H9 (cell line): Measurements from ENCODE around the gene PAGE2. TPM values are rescaled to one million over a fixed set of nuclear protein-coding genes. Genes with fewer than 3 reads are reported as not detected.

Source experiments
- DNase-seq: peaks from one replicate; pipeline ENCODE4 v3.0.0-alpha.2; 2017
- H2AFZ ChIP-seq: one replicate; pipeline ENCODE4 v1.6.1; 2013; ENCODE audit warnings: mild to moderate bottlenecking, low read length, control low read depth, moderate library complexity
- H2AK5ac ChIP-seq: 2 replicates; pipeline ENCODE4 v1.6.1; 2013; ENCODE audit warnings: low read length, control low read depth, mixed read lengths; ENCODE audit not compliant: insufficient read length
- H2BK120ac ChIP-seq: one replicate; pipeline ENCODE4 v1.6.1; 2013; ENCODE audit warnings: low read depth, mild to moderate bottlenecking, low read length, control low read depth, inconsistent platforms; ENCODE audit not compliant: poor library complexity, severe bottlenecking
- H2BK12ac ChIP-seq: 2 replicates; pipeline ENCODE4 v1.6.1; 2013; ENCODE audit warnings: low read length, control low read depth, mixed read lengths, low read depth; ENCODE audit not compliant: insufficient read length
- H2BK15ac ChIP-seq: 2 replicates; pipeline ENCODE4 v1.6.1; 2013; ENCODE audit warnings: low read depth, low read length, control low read depth
- H2BK20ac ChIP-seq: one replicate; pipeline ENCODE4 v1.6.1; 2013; ENCODE audit warnings: low read depth, mild to moderate bottlenecking, low read length, control low read depth, inconsistent platforms; ENCODE audit not compliant: poor library complexity, severe bottlenecking
- H2BK5ac ChIP-seq: 2 replicates; pipeline ENCODE4 v1.6.1; 2013; ENCODE audit warnings: low read length, control low read depth, mixed read lengths; ENCODE audit not compliant: insufficient read length
- H3K14ac ChIP-seq: 2 replicates; pipeline ENCODE4 v1.6.1; 2013; ENCODE audit warnings: low read length, control low read depth; ENCODE audit not compliant: insufficient read depth
- H3K18ac ChIP-seq: 2 replicates; pipeline ENCODE4 v1.6.1; 2013; ENCODE audit warnings: low read depth, mild to moderate bottlenecking, mixed read lengths, low read length, control low read depth; ENCODE audit not compliant: insufficient read length
- H3K23ac ChIP-seq: 2 replicates; pipeline ENCODE4 v1.6.1; 2013; ENCODE audit warnings: low read length, control low read depth, mixed read lengths, low read depth; ENCODE audit not compliant: insufficient read length
- H3K23me2 ChIP-seq: 2 replicates; pipeline ENCODE4 v1.6.1; 2013; ENCODE audit warnings: low read depth, mild to moderate bottlenecking, mixed read lengths, low read length, control low read depth; ENCODE audit not compliant: insufficient read length, poor library complexity, severe bottlenecking
- H3K27ac ChIP-seq: 2 replicates; pipeline ENCODE4 v1.5.1; 2013; ENCODE audit warnings: low read length, control low read depth, mixed read lengths, low read depth; ENCODE audit not compliant: insufficient read length
- H3K27me3 ChIP-seq: 2 replicates; pipeline ENCODE4 v1.6.1; 2013; ENCODE audit warnings: low read length, control low read depth, inconsistent platforms; ENCODE audit not compliant: insufficient read depth
- H3K4ac ChIP-seq: 2 replicates; pipeline ENCODE4 v1.6.1; 2013; ENCODE audit warnings: low read depth, mild to moderate bottlenecking, control low read depth, inconsistent platforms, low read length, moderate library complexity
- H3K4me1 ChIP-seq: 2 replicates; pipeline ENCODE4 v1.6.1; 2013; ENCODE audit warnings: low read length, control low read depth, inconsistent platforms; ENCODE audit not compliant: insufficient read depth
- H3K4me2 ChIP-seq: 2 replicates; pipeline ENCODE4 v1.6.1; 2013; ENCODE audit warnings: low read length, control low read depth, mixed read lengths; ENCODE audit not compliant: insufficient read length, insufficient read depth
- H3K56ac ChIP-seq: 2 replicates; pipeline ENCODE4 v1.6.1; 2013; ENCODE audit warnings: low read depth, mild to moderate bottlenecking, mixed read lengths, low read length, control low read depth; ENCODE audit not compliant: insufficient read length
- H3K79me1 ChIP-seq: 2 replicates; pipeline ENCODE4 v1.6.1; 2013; ENCODE audit warnings: low read depth, mild to moderate bottlenecking, moderate library complexity, low read length, control low read depth, inconsistent platforms; ENCODE audit not compliant: insufficient read depth, poor library complexity, severe bottlenecking
- H3K79me2 ChIP-seq: 2 replicates; pipeline ENCODE4 v1.6.1; 2013; ENCODE audit warnings: low read length, control low read depth, inconsistent platforms; ENCODE audit not compliant: insufficient read depth
- H3K9ac ChIP-seq: 2 replicates; pipeline ENCODE4 v1.6.1; 2013; ENCODE audit warnings: low read length, control low read depth, mixed read lengths; ENCODE audit not compliant: insufficient read length; ENCODE audit errors: extremely low read depth
- H3K9me3 ChIP-seq: one replicate; pipeline ENCODE4 v1.6.1; 2013; ENCODE audit warnings: low read depth, low read length, inconsistent platforms; ENCODE audit not compliant: control insufficient read depth
- H3T11ph ChIP-seq: one replicate; pipeline ENCODE4 v1.6.1; 2013; ENCODE audit warnings: mild to moderate bottlenecking, low read length, control low read depth, inconsistent platforms
- H4K20me1 ChIP-seq: one replicate; pipeline ENCODE4 v1.6.1; 2013; ENCODE audit not compliant: control insufficient read depth, insufficient read length, insufficient read depth
- H4K5ac ChIP-seq: 2 replicates; pipeline ENCODE4 v1.6.1; 2013; ENCODE audit warnings: low read depth, mild to moderate bottlenecking, mixed read lengths, low read length, control low read depth; ENCODE audit not compliant: insufficient read length
- H4K8ac ChIP-seq: replicated peaks from 2 replicates; pipeline ENCODE4 v1.6.1; 2013; ENCODE audit warnings: low read length, control low read depth, mixed read lengths, low read depth; ENCODE audit not compliant: insufficient read length
- H4K91ac ChIP-seq: 2 replicates; pipeline ENCODE4 v1.6.1; 2013; ENCODE audit warnings: low read depth, mild to moderate bottlenecking, moderate library complexity, mixed read lengths, low read length, control low read depth; ENCODE audit not compliant: insufficient read length
- H3K27ac Mint-ChIP-seq, 3 experiments: 2 replicates in 2 of 3; 3 replicates in 1 of 3; pipeline ENCODE4 v1.8.0; 2020 to 2021; ENCODE audit warnings: mixed read lengths in 3 of 3, mild to moderate bottlenecking in 1 of 3, moderate library complexity in 1 of 3
- H3K27me3 Mint-ChIP-seq: 2 replicates; pipeline ENCODE4 v1.8.0; 2021; ENCODE audit warnings: low read depth, mild to moderate bottlenecking, moderate library complexity, mixed read lengths
- H3K36me3 Mint-ChIP-seq, 3 experiments: 2 replicates in 2 of 3; 3 replicates in 1 of 3; pipeline ENCODE4 v1.8.0; 2020 to 2021; ENCODE audit warnings: low read depth in 3 of 3, mixed read lengths in 3 of 3; ENCODE audit not compliant: insufficient read depth in 1 of 3
- H3K4me1 Mint-ChIP-seq, 2 experiments: 2 replicates each; pipeline ENCODE4 v1.8.0; 2020; ENCODE audit warnings: mixed read lengths in 2 of 2
- H3K4me3 Mint-ChIP-seq, 2 experiments: 2 replicates in 1 of 2; 3 replicates in 1 of 2; pipeline ENCODE4 v1.8.0; 2020 to 2021; ENCODE audit warnings: mild to moderate bottlenecking in 2 of 2, mixed read lengths in 2 of 2, moderate library complexity in 1 of 2
- H3K9me3 Mint-ChIP-seq, 2 experiments: 2 replicates in 1 of 2; 3 replicates in 1 of 2; pipeline ENCODE4 v1.8.0; 2020; ENCODE audit warnings: mild to moderate bottlenecking in 2 of 2, mixed read lengths in 2 of 2, moderate library complexity in 1 of 2
- CTCF ChIP-seq: fragments of 200-600 bp; sonication (generic); conservative IDR thresholded peaks from 3 replicates; pipeline ENCODE4 v1.8.0; 2021; ENCODE audit warnings: antibody characterized with exemption, mild to moderate bottlenecking
- WGBS: extraction: QIAGEN DNeasy Blood & Tissue Kit; methylation state at CpG from one replicate; pipeline ENCODE4 v1.1.7; 2013; ENCODE audit warnings: missing lambda C conversion rate, low lambda C conversion rate, mixed read lengths; ENCODE audit not compliant: insufficient read length; ENCODE audit errors: extremely low coverage; 5-methylcytosine and 5-hydroxymethylcytosine counted together
- total RNA-seq: library from RNA; stranded (reverse); gene quantifications from 2 replicates; pipeline ENCODE4 v1.2.1, GENCODE V29; 2021

The PAGE2 gene
- total RNA-seq, 1 experiment from 2014 or later: not detected

DNA sequence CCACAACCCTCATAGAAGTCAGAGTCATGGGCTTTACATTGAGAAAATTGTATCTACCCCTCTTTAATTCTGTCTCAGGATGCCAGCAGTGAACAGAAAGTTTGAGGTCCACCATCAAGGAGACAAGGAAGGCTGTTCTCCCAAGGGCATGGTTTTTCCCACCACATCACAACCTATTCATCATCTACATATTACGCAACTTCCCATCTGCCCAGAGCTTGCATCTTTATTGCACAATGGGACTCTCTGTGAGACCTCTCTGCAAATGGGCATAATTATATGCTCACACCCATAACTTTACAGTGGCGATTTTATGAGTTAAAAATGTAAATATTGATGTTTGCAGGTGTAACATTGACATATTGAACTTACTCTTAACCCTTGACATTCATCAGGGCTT lies 38.9 kb downstream of the PAGE2 start:
- H2BK12ac ChIP-seq: no peak overlapping the region
- H2AFZ ChIP-seq: no peak overlapping the region
- TF ChIP-seq CTCF: no peak
- H3K9ac ChIP-seq: no peak overlapping the region
- H3K27ac Mint-ChIP-seq: no peak overlapping the region
- H3K9me3 Mint-ChIP-seq: peaks cover 50 to 69% of the 10 kb centered on the region in 2 experiments
- no peak overlapping the region for H3K4me3 Mint-ChIP-seq
- H3K27me3 Mint-ChIP-seq: peaks cover 6% of the 10 kb centered on the region; the same call in 1 of the 2 replicates
- no peak for DNase-seq
- H3K36me3 Mint-ChIP-seq: no peaks in the 10 kb centered on the region
- H3K27ac ChIP-seq: no peak overlapping the region
- no CpG with 5 or more reads among the region's 2 CpGs for WGBS
- no peaks in the 10 kb centered on the region for H3K4me1 ChIP-seq
- no peaks in the 10 kb centered on the region for H3K4me1 Mint-ChIP-seq
- H2BK5ac ChIP-seq: no peak overlapping the region
- no peaks in the 10 kb centered on the region for H3K79me2 ChIP-seq
- no peak overlapping the region for H3K14ac ChIP-seq
- no peak overlapping the region for H3K56ac ChIP-seq
- no peak overlapping the region for H4K5ac ChIP-seq
- no peak overlapping the region for H3K23ac ChIP-seq
- H3K4ac ChIP-seq: no peak overlapping the region
- no peak overlapping the region for H2AK5ac ChIP-seq
- H4K91ac ChIP-seq: no peak overlapping the region
- H3K4me2 ChIP-seq: no peak overlapping the region
- no peaks in the 10 kb centered on the region for H3K79me1 ChIP-seq
- H4K20me1 ChIP-seq: no peaks in the 10 kb centered on the region
- no peak overlapping the region for H2BK120ac ChIP-seq
- no peak overlapping the region for H2BK15ac ChIP-seq
- H3K23me2 ChIP-seq: no peaks in the 10 kb centered on the region
- peaks cover 69% of the 10 kb centered on the region for H3K9me3 ChIP-seq
- no peak overlapping the region for H3T11ph ChIP-seq
- no peak overlapping the region for H3K18ac ChIP-seq
- no peaks in the 10 kb centered on the region for H3K27me3 ChIP-seq
- no peak overlapping the region for H2BK20ac ChIP-seq
- no peak overlapping the region for H4K8ac ChIP-seq
